Activated naive CD8-positive, alpha-beta T cell treated with anti-CD3 and anti-CD28 coated beads, Interleukin-2, amount 50 U/mL, for 24 hours (primary cell): ENCODE data around the gene RGS16.

Experiments
- ATAC-seq: fragments of 150-1000 bp; cut with Tn5 transposase; one replicate; pipeline ENCODE4 v1.10.0; 2021
- DNase-seq: peaks from one replicate; pipeline ENCODE4 v3.0.0; 2021
- H3K27ac Mint-ChIP-seq: one replicate; pipeline ENCODE4 v1.8.0; 2021; ENCODE audit warnings: mild to moderate bottlenecking, mixed read lengths
- H3K27me3 Mint-ChIP-seq: one replicate; pipeline ENCODE4 v1.8.0; 2021; ENCODE audit warnings: mixed read lengths
- H3K36me3 Mint-ChIP-seq: one replicate; pipeline ENCODE4 v1.8.0; 2021; ENCODE audit warnings: low read depth, mixed read lengths
- H3K4me1 Mint-ChIP-seq: one replicate; pipeline ENCODE4 v1.8.0; 2021; ENCODE audit warnings: mixed read lengths
- H3K4me3 Mint-ChIP-seq: one replicate; pipeline ENCODE4 v1.8.0; 2021; ENCODE audit warnings: mild to moderate bottlenecking, moderate library complexity, mixed read lengths
- H3K9me3 Mint-ChIP-seq: one replicate; pipeline ENCODE4 v1.8.0; 2021; ENCODE audit warnings: mixed read lengths

Gene RGS16

GRCh38 chr1:182564406-182565004 is 39.7 kb downstream of the RGS16 start:
- H3K27ac Mint-ChIP-seq, result no peak overlapping the region
- H3K27me3 Mint-ChIP-seq, result no peaks in the 10 kb centered on the region
- H3K4me1 Mint-ChIP-seq, result no peaks in the 10 kb centered on the region
- no peak overlapping the region for H3K4me3 Mint-ChIP-seq
- H3K36me3 Mint-ChIP-seq, result no peaks in the 10 kb centered on the region
- no peak for DNase-seq
- H3K9me3 Mint-ChIP-seq, result no peaks in the 10 kb centered on the region
- ATAC-seq, result no peak

- H3K27ac Mint-ChIP-seq, result no peak overlapping the region
- no peak for ATAC-seq
- no peaks in the 10 kb centered on the region for H3K27me3 Mint-ChIP-seq
- no peaks in the 10 kb centered on the region for H3K9me3 Mint-ChIP-seq
- DNase-seq, result no peak
- no peak overlapping the region for H3K4me3 Mint-ChIP-seq
- no peaks in the 10 kb centered on the region for H3K4me1 Mint-ChIP-seq
- no peaks in the 10 kb centered on the region for H3K36me3 Mint-ChIP-seq
Observed at GRCh38 chr1:182563095-182563494, 41.1 kb downstream of the RGS16 start.

- Mint-ChIP-seq H3K4me1 (no peaks in the 10 kb centered on the region), H3K27me3 (no peaks in the 10 kb centered on the region), H3K9me3 (no peaks in the 10 kb centered on the region), H3K4me3 (no peak overlapping the region), H3K36me3 (no peaks in the 10 kb centered on the region), H3K27ac (no peak overlapping the region)
- no peak for DNase-seq
- peak; percentile 54 for ATAC-seq
Observed at GRCh38 chr1:182561456-182561855, 42.7 kb downstream of the RGS16 start.

- no peak overlapping the region for H3K4me3 Mint-ChIP-seq
- no peaks in the 10 kb centered on the region for H3K36me3 Mint-ChIP-seq
- no peak for ATAC-seq
- DNase-seq, result no peak
- no peaks in the 10 kb centered on the region for H3K4me1 Mint-ChIP-seq
- H3K27ac Mint-ChIP-seq, result no peak overlapping the region
- no peaks in the 10 kb centered on the region for H3K9me3 Mint-ChIP-seq
- no peaks in the 10 kb centered on the region for H3K27me3 Mint-ChIP-seq
Observed at GRCh38 chr1:182560392-182560984, 43.7 kb downstream of the RGS16 start.

GRCh38 chr1:182556279-182556678 is 47.9 kb downstream of the RGS16 start:
- no peak overlapping the region for H3K27ac Mint-ChIP-seq
- H3K4me3 Mint-ChIP-seq, result no peak overlapping the region
- peaks cover 4% of the 10 kb centered on the region for H3K9me3 Mint-ChIP-seq
- ATAC-seq, result no peak
- DNase-seq, result no peak
- H3K27me3 Mint-ChIP-seq, result peaks cover 2% of the 10 kb centered on the region
- no peaks in the 10 kb centered on the region for H3K36me3 Mint-ChIP-seq
- H3K4me1 Mint-ChIP-seq, result no peaks in the 10 kb centered on the region

GRCh38 chr1:182555493-182555892 is 48.7 kb downstream of the RGS16 start:
- H3K9me3 Mint-ChIP-seq, result peaks cover 4% of the 10 kb centered on the region
- no peak overlapping the region for H3K27ac Mint-ChIP-seq
- DNase-seq (no peak), ATAC-seq (no peak)
- no peaks in the 10 kb centered on the region for H3K4me1 Mint-ChIP-seq
- peaks cover 2% of the 10 kb centered on the region for H3K27me3 Mint-ChIP-seq
- no peaks in the 10 kb centered on the region for H3K36me3 Mint-ChIP-seq
- H3K4me3 Mint-ChIP-seq, result no peak overlapping the region

- DNase-seq (no peak), ATAC-seq (no peak)
- H3K27ac Mint-ChIP-seq, result no peak overlapping the region
- no peak overlapping the region for H3K4me3 Mint-ChIP-seq
- H3K36me3 Mint-ChIP-seq, result no peaks in the 10 kb centered on the region
- no peaks in the 10 kb centered on the region for H3K4me1 Mint-ChIP-seq
- peaks cover 7% of the 10 kb centered on the region for H3K27me3 Mint-ChIP-seq
- peaks cover 4% of the 10 kb centered on the region for H3K9me3 Mint-ChIP-seq
Observed at GRCh38 chr1:182552527-182552926, 51.7 kb downstream of the RGS16 start.

GRCh38 chr1:182549811-182550210 is 54.4 kb downstream of the RGS16 start:
- no peaks in the 10 kb centered on the region for H3K4me1 Mint-ChIP-seq
- H3K4me3 Mint-ChIP-seq, result no peak overlapping the region
- H3K36me3 Mint-ChIP-seq, result no peaks in the 10 kb centered on the region
- H3K9me3 Mint-ChIP-seq, result peaks cover 4% of the 10 kb centered on the region
- H3K27me3 Mint-ChIP-seq, result peaks cover 17% of the 10 kb centered on the region
- ATAC-seq, result no peak
- DNase-seq, result no peak
- no peak overlapping the region for H3K27ac Mint-ChIP-seq

GRCh38 chr1:182549346-182549745 is 54.8 kb downstream of the RGS16 start:
- peaks cover 4% of the 10 kb centered on the region for H3K9me3 Mint-ChIP-seq
- no peak for ATAC-seq
- no peak overlapping the region for H3K27ac Mint-ChIP-seq
- no peak overlapping the region for H3K4me3 Mint-ChIP-seq
- H3K27me3 Mint-ChIP-seq, result peaks cover 18% of the 10 kb centered on the region
- H3K36me3 Mint-ChIP-seq, result no peaks in the 10 kb centered on the region
- no peaks in the 10 kb centered on the region for H3K4me1 Mint-ChIP-seq
- no peak for DNase-seq
